ENCODE results near the gene PRM3.
A peak's percentile ranks its signal among the peaks of the same experiment; 100 is the strongest.
"Not testable (repeated sequence)": the region's sequence is repeated elsewhere in the genome, so short reads cannot be mapped to it uniquely, and the experiment has no call there.

PRM3 gene

DNA sequence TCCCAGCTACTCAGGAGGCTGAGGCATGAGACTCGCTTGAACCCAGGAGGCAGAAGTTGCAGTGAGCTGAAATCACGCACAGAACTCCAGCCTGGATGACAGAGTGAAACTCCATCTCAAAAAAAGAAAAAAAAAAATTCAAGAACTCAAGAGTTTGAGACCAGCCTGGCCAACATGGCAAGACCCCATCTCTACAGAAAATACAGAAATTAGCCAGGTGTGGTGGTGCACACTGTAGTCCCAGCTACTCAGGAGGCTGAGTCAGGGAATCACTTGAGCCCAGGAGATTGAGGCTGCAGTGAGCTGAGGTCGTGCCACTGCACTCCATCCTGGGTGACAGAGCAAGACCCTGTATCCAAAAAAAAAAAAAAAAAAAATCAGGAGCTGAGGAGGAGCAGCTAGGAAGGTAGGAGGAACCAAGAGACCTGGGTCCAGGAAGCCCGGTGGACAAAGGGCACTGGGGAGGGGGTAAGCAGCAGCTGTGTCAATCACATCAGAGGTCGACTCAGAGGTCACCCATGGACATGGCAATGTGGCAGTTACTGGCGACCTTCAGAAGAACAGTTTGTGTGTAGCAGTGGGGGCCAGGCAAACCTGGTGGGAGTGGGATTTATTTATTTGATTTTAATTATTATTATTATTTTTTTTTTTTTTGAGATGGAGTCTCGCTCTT, 18.8 kb upstream of the PRM3 start:
- Histone ChIP-seq H3K4me1 (ENCODE audit: control insufficient read depth, insufficient read depth, low read length) (peaks cover 12% of the 10 kb centered on the region), H3K27me3 (ENCODE audit: control insufficient read depth, insufficient read depth, low read length) (no peaks in the 10 kb centered on the region)

DNA sequence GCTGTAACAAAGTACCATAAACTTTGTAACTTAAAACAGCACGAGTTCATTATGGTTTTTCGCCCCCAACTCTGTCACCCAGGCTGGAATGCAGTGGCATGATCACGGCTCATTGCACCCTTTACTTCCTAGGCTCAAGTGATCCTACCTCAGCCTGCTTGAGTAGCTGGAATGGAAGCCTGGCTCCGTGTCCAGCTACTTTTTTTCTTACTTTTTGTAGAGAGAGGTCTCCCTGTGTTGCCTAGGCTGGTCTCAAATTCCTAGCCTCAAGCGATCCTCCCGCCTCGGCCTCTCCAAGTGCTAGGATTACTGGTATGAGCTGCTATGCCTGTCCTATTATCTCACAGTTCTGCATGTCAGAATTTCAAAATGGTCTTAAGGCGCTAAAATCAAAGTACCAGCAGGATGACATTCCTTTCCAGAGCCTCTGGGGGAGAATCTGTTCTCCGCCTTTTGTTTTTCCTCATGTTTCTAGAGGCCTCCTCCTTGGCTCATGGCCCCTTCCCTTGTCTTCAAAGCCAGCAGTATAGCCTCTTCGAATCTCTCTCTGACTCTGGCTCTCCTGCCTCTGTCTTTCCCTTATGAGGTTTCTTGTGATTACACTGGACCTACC, 17.8 kb upstream of the PRM3 start:
- Histone ChIP-seq H3K4me1 (ENCODE audit: control insufficient read depth, insufficient read depth, low read length) (peaks cover 4% of the 10 kb centered on the region; the same call in 1 of the 2 replicates), H3K27ac (ENCODE audit: low read depth, low read length) (peak overlapping the region; percentile 51), H3K9me3 (ENCODE audit: control insufficient read depth, insufficient read depth, low read length) (no peaks in the 10 kb centered on the region), H3K36me3 (ENCODE audit: control insufficient read depth, insufficient read depth, low read length) (no peaks in the 10 kb centered on the region), H3K27me3 (ENCODE audit: control insufficient read depth, insufficient read depth, low read length) (no peaks in the 10 kb centered on the region), H3K9ac (ENCODE audit: low read depth, low read length) (no peak overlapping the region), H3K4me3 (ENCODE audit: low read depth, low read length) (no peak overlapping the region)

More for the DNA sequence above, 18.8 kb upstream of the PRM3 start:
- no peaks in the 10 kb centered on the region for H3K36me3 ChIP-seq (ENCODE audit: control insufficient read depth, insufficient read depth, low read length)
- no peak overlapping the region for H3K4me3 ChIP-seq (ENCODE audit: low read depth, low read length)
- H3K9ac ChIP-seq (ENCODE audit: low read depth, low read length) = no peak overlapping the region
- H3K27ac ChIP-seq (ENCODE audit: low read depth, low read length) = no peak overlapping the region
- no peaks in the 10 kb centered on the region for H3K9me3 ChIP-seq (ENCODE audit: control insufficient read depth, insufficient read depth, low read length)

- Histone ChIP-seq H3K9ac (ENCODE audit: low read depth, low read length) (no peak overlapping the region), H3K27me3 (ENCODE audit: control insufficient read depth, insufficient read depth, low read length) (no peaks in the 10 kb centered on the region), H3K36me3 (ENCODE audit: control insufficient read depth, insufficient read depth, low read length) (no peaks in the 10 kb centered on the region), H3K9me3 (ENCODE audit: control insufficient read depth, insufficient read depth, low read length) (no peaks in the 10 kb centered on the region), H3K4me1 (ENCODE audit: control insufficient read depth, insufficient read depth, low read length) (peaks cover 4% of the 10 kb centered on the region; the same call in 1 of the 2 replicates), H3K27ac (ENCODE audit: low read depth, low read length) (no peak overlapping the region), H3K4me3 (ENCODE audit: low read depth, low read length) (no peak overlapping the region)
Measured at GRCh38 chr16:11290102-11290893, 16.9 kb upstream of the PRM3 start.

- not testable (repeated sequence) for H3K9me3 ChIP-seq (ENCODE audit: control insufficient read depth, insufficient read depth, low read length); H3K9ac ChIP-seq (ENCODE audit: low read depth, low read length); H3K27ac ChIP-seq (ENCODE audit: low read depth, low read length); H3K4me1 ChIP-seq (ENCODE audit: control insufficient read depth, insufficient read depth, low read length); H3K4me3 ChIP-seq (ENCODE audit: low read depth, low read length); H3K27me3 ChIP-seq (ENCODE audit: control insufficient read depth, insufficient read depth, low read length); H3K36me3 ChIP-seq (ENCODE audit: control insufficient read depth, insufficient read depth, low read length)
Measured at GRCh38 chr16:11289696-11290095, 16.3 kb upstream of the PRM3 start.

GRCh38 chr16:11289202-11289601, 15.8 kb upstream of the PRM3 start:
- Histone ChIP-seq H3K9ac (ENCODE audit: low read depth, low read length) (no peak overlapping the region), H3K27me3 (ENCODE audit: control insufficient read depth, insufficient read depth, low read length) (no peaks in the 10 kb centered on the region), H3K9me3 (ENCODE audit: control insufficient read depth, insufficient read depth, low read length) (no peaks in the 10 kb centered on the region), H3K27ac (ENCODE audit: low read depth, low read length) (no peak overlapping the region), H3K36me3 (ENCODE audit: control insufficient read depth, insufficient read depth, low read length) (no peaks in the 10 kb centered on the region), H3K4me3 (ENCODE audit: low read depth, low read length) (no peak overlapping the region), H3K4me1 (ENCODE audit: control insufficient read depth, insufficient read depth, low read length) (peaks cover 4% of the 10 kb centered on the region; the same call in 1 of the 2 replicates)

DNA sequence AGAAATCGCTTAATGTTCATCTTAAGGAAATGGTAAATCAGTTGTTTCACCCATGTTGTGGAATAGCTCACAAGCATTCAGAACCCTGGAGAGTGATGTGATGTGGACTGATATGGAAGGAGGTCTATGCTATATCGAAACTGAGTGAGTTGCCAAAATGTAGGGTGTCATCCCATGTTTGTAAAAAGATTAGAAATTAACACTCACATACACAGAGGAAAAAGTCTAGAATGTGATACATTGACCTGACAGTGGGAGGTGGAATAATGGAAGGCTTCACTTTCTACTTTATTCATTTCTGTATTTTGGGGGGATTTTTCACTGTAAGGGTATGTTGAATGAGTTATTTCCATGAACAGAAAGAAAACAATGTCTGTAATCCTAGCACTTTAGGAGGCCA, 12.4 kb upstream of the PRM3 start:
- no peaks in the 10 kb centered on the region for H3K4me1 ChIP-seq (ENCODE audit: control insufficient read depth, insufficient read depth, low read length)

GRCh38 chr16:11283820-11284248, 10.4 kb upstream of the PRM3 start:
- Histone ChIP-seq H3K4me3 (ENCODE audit: low read depth, low read length) (no peak overlapping the region), H3K4me1 (ENCODE audit: control insufficient read depth, insufficient read depth, low read length) (no peaks in the 10 kb centered on the region), H3K36me3 (ENCODE audit: control insufficient read depth, insufficient read depth, low read length) (no peaks in the 10 kb centered on the region), H3K9ac (ENCODE audit: low read depth, low read length) (no peak overlapping the region), H3K27ac (ENCODE audit: low read depth, low read length) (no peak overlapping the region), H3K27me3 (ENCODE audit: control insufficient read depth, insufficient read depth, low read length) (no peaks in the 10 kb centered on the region), H3K9me3 (ENCODE audit: control insufficient read depth, insufficient read depth, low read length) (no peaks in the 10 kb centered on the region)

More for the DNA sequence above, 12.4 kb upstream of the PRM3 start:
- Histone ChIP-seq H3K4me3 (ENCODE audit: low read depth, low read length) (no peak overlapping the region), H3K9me3 (ENCODE audit: control insufficient read depth, insufficient read depth, low read length) (no peaks in the 10 kb centered on the region), H3K36me3 (ENCODE audit: control insufficient read depth, insufficient read depth, low read length) (no peaks in the 10 kb centered on the region), H3K9ac (ENCODE audit: low read depth, low read length) (no peak overlapping the region), H3K27ac (ENCODE audit: low read depth, low read length) (no peak overlapping the region), H3K27me3 (ENCODE audit: control insufficient read depth, insufficient read depth, low read length) (no peaks in the 10 kb centered on the region)

DNA sequence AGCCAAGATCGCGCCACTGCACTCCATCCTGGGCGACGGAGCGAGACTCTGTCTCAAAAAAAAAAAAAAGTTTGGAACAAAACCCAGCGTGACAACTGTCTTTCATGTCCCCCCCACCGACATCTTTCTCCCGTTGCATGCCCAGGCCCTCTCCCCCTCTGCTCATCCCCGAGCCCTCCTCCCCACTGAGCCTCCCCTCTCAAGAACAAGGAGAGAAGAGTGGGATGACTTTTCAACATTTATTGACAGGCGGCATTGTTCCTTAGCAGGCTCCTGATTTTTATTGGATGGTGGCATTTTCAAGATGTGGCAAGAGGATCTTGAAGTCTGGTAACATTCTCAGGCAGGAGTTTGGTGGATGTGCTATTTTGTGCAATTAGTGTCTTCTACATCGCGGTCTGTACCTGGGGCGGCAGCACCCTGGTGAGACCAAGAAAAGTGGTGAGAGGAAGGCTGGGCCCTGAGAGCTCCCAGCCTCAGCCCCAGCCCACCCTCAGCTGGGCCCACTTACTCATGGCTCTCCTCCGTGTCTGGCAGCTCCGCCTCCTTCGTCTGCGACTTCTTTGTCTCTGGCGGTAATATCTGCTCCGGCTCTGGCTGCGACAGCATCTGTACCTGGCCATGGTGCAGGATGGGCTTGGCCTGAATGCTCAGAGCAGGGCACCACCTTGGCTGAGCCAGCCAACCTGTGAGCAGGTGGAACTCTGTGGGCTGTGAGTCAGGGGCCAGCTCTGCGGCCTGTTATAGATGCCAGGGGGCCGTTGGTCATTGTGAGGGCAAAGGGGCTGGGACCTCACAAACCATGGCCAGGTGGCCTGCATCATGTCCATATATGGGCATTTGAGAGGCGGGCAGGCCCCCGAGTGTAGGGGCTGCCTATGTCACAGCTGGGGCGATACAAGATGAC, 7.4 kb upstream of the PRM3 start, which contains the start of gene PRM1:
Gene PRM1, minus strand, starts transcription at position 715 of the 907 bp plus-strand sequence. Its CDS starts 92 bp downstream, at position 623.
- H3K27ac ChIP-seq (ENCODE audit: low read depth, low read length) = no peak within 1 kb of the TSS
- H3K27me3 ChIP-seq (ENCODE audit: control insufficient read depth, insufficient read depth, low read length) = no peaks in the 10 kb centered on the region
- no peaks in the 10 kb centered on the region for H3K4me1 ChIP-seq (ENCODE audit: control insufficient read depth, insufficient read depth, low read length)
- no peak within 1 kb of the TSS for H3K9ac ChIP-seq (ENCODE audit: low read depth, low read length)
- no peaks in the 10 kb centered on the region for H3K9me3 ChIP-seq (ENCODE audit: control insufficient read depth, insufficient read depth, low read length)
- no peak within 1 kb of the TSS for H3K4me3 ChIP-seq (ENCODE audit: low read depth, low read length)
- H3K36me3 ChIP-seq (ENCODE audit: control insufficient read depth, insufficient read depth, low read length) = no peaks in the 10 kb centered on the region

DNA sequence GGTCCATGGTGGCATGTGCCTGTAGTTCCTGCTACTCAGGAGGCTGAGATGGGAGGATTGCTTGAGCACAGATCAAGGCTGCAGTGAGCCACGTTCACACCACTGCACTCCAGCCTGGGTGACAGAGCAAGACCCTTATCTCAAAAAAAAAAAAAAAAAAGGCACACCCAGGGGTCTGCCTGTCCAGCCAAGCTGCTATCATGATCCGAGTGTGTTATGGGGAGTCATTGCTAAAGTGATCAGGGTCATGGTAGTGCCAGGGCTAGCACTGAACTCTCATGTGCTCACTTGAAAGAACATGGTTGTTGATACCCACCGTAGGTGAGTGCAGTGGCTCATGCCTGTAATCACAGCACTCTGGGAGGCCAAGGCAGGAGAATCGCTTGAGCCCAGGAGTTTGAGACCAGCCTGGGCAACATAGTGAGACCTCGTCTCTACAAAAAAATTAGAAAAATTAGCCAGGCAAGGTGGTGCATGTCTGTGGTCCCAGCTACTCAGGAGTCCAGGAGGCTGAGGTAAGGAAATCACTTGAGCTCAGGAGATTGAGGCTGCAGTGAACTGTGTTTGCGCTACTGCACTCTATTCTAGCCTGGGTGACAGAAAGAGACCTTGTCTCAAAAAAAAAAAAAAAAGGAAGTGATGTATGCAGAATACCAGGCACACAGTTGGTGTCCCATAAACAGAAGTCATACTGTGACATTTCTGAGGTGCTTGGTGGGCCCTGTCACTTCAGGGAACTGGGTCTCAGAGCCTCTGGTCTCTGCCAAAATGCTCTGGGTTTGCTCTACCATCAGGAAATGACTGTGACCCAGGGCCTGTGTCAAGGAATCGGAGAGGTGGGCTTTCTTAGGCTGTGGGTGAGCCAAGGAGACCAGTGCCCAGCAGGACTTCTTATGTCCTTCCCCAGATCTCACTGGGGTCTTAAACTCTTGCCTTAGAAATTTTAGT, 5.5 kb upstream of the PRM3 start:
- H3K4me3 ChIP-seq (ENCODE audit: low read depth, low read length) = no peak overlapping the region
- no peaks in the 10 kb centered on the region for H3K4me1 ChIP-seq (ENCODE audit: control insufficient read depth, insufficient read depth, low read length)
- H3K27ac ChIP-seq (ENCODE audit: low read depth, low read length) = no peak overlapping the region
- no peaks in the 10 kb centered on the region for H3K27me3 ChIP-seq (ENCODE audit: control insufficient read depth, insufficient read depth, low read length)
- H3K9me3 ChIP-seq (ENCODE audit: control insufficient read depth, insufficient read depth, low read length) = no peaks in the 10 kb centered on the region
- H3K36me3 ChIP-seq (ENCODE audit: control insufficient read depth, insufficient read depth, low read length) = no peaks in the 10 kb centered on the region
- no peak overlapping the region for H3K9ac ChIP-seq (ENCODE audit: low read depth, low read length)
